HepG2 (cell line): ENCODE measurements around the gene SLC29A2. TPM values are rescaled to one million over a fixed set of nuclear protein-coding genes. Genes with fewer than 3 reads are reported as not detected.

Experiments
- ERF ChIP-seq: IDR thresholded peaks from 2 replicates; pipeline ENCODE4 v1.6.1; 2018; ENCODE audit warnings: missing biosample characterization, missing genetic modification reagents
- HDAC2 ChIP-seq: sonication (generic); formaldehyde crosslinking; IDR thresholded peaks from 2 replicates; pipeline ENCODE4 v1.4.0; 2020; ENCODE audit warnings: missing genetic modification reagents
- MTA3 ChIP-seq: sonication (generic); formaldehyde crosslinking; IDR thresholded peaks from 2 replicates; pipeline ENCODE4 v1.4.0; 2020; ENCODE audit warnings: missing genetic modification reagents
- PHF20 ChIP-seq: sonication (generic); formaldehyde crosslinking; IDR thresholded peaks from 2 replicates; pipeline ENCODE4 v1.5.0; 2020; ENCODE audit warnings: mild to moderate bottlenecking, missing genetic modification reagents
- PITX1 ChIP-seq: sonication (generic); formaldehyde crosslinking; IDR thresholded peaks from 2 replicates; pipeline ENCODE4 v1.5.1; 2020; ENCODE audit warnings: mild to moderate bottlenecking, missing genetic modification reagents
- POLR2AphosphoS2 ChIP-seq: IDR thresholded peaks from 2 replicates; pipeline ENCODE4 v1.6.1; 2011; ENCODE audit warnings: low read depth, low read length, improper control_type of control experiment
- RELA ChIP-seq: sonication (generic); formaldehyde crosslinking; IDR thresholded peaks from 2 replicates; pipeline ENCODE4 v1.4.0; 2020; ENCODE audit warnings: missing genetic modification reagents
- RERE ChIP-seq: IDR thresholded peaks from 2 replicates; pipeline ENCODE4 v1.6.1; 2016; ENCODE audit warnings: low read depth, missing genetic modification reagents, missing compliant biosample characterization
- SMYD3 ChIP-seq: sonication (generic); formaldehyde crosslinking; IDR thresholded peaks from 2 replicates; pipeline ENCODE4 v1.8.1; 2023; ENCODE audit warnings: mild to moderate bottlenecking, missing genetic modification reagents
- TAF1 ChIP-seq: sonication (generic); formaldehyde crosslinking; IDR thresholded peaks from 2 replicates; pipeline ENCODE4 v1.4.0; 2020; ENCODE audit warnings: missing genetic modification reagents
- TRAFD1 ChIP-seq: sonication (generic); formaldehyde crosslinking; IDR thresholded peaks from 2 replicates; pipeline ENCODE4 v1.5.1; 2020; ENCODE audit warnings: missing genetic modification reagents, mild to moderate bottlenecking, borderline replicate concordance
- ZNF33A ChIP-seq: sonication (generic); formaldehyde crosslinking; IDR thresholded peaks from 2 replicates; pipeline ENCODE4 v1.5.1; 2020; ENCODE audit warnings: missing genetic modification reagents, mild to moderate bottlenecking, moderate library complexity, borderline replicate concordance
- ZNF878 ChIP-seq: sonication (generic); formaldehyde crosslinking; IDR thresholded peaks from 2 replicates; pipeline ENCODE4 v1.8.1; 2023; ENCODE audit warnings: mild to moderate bottlenecking, missing genetic modification reagents, moderate library complexity
- polyA plus RNA-seq, 8 experiments: library from polyadenylated mRNA; depleted of rRNA in 3 of 8; stranded (reverse) in 7 of 8; unstranded in 1 of 8; fragments of >200 nt; fragmentation: Illumina TruSeq in 4 of 8; extraction: Trizol in 4 of 8; gene quantifications; 2 replicates each; pipeline versions ENCODE4 v1.2.1 to v1.2.3, GENCODE V29; 2011 to 2016; ENCODE audit warnings: low read depth in 4 of 8, missing spikeins in 1 of 8, mixed read lengths in 1 of 8; ENCODE audit not compliant: insufficient read depth in 1 of 8
- total RNA-seq, 5 experiments: library from RNA; depleted of rRNA; stranded (reverse); fragments of >200 nt; fragmentation: Illumina TruSeq; extraction: Trizol; gene quantifications; 2 replicates each; pipeline ENCODE4 v1.2.3, GENCODE V29; 2016; ENCODE audit warnings: low read depth in 1 of 5
- TF ChIP-seq, protein P1 (sequence below): IDR thresholded peaks from 2 replicates; pipeline ENCODE4 v1.6.1; 2016
- TF ChIP-seq, protein P2 (sequence below): IDR thresholded peaks from 2 replicates; pipeline ENCODE4 v1.6.1; 2012; ENCODE audit warnings: low read length, improper control_type of control experiment
- TF ChIP-seq, protein P3 (sequence below): sonication (generic); formaldehyde crosslinking; IDR thresholded peaks from 2 replicates; pipeline ENCODE4 v1.8.0; 2023; ENCODE audit warnings: mild to moderate bottlenecking, missing genetic modification reagents

SLC29A2 gene
- total and polyA plus RNA-seq, 2 of the 13 experiments (the other 11 are each of a cell fraction or from before 2014, with no cell fraction given), result 0.63 to 0.66 TPM

DNA sequence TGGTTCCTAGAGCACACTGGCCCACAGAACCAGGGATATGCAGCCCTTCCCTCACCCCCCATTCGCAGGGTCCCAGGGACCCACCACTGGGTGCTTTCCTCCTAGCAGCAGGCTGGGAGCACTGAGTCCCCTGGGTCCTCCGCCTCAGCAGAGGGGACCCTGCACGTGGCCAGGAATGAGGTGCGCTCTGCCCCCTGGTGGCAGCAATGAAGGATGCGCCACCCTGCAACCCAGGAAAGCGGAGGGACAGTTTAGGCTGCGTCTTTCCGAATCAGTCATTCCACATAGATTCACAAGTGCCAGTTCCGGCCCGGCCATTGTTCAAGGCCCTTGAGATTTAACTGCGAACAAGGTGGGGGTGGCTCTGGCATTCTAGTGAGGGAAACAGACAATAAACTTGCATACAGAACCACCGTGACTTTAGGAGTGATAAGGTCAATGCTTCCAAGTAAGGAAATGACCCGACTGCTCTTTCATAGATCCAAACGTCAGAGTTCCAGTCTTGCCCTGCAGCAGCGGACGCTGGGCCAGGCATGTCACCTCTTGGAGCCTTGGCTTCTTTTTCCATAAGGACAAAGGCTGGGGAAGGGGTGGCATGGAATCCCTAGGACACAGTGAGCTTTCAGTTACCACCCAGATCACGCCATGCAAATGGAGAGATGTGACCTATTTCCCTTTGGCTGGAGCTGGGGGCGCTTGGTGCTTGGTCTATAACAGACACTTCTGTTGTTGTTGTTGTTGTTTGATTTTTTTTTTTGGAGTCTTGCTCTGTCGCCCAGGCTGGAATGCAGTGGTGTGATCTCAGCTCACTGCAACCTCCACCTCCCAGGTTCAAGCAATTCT lies 43.0 kb downstream of the SLC29A2 start (continued):
- TF ChIP-seq MTA3 (CRISPR knock-in tag) (no peak), PHF20 (0 out of 2 replicates have a peak, but pooled peaks have one; percentile 22), ZNF33A (CRISPR knock-in tag) (no peak), SMYD3 (CRISPR knock-in tag) (0 out of 2 replicates have a peak, but pooled peaks have one; percentile 19), TAF1 (CRISPR knock-in tag) (peak; percentile 50; the same call in 1 of the 2 replicates), POLR2AphosphoS2 (no peak), HDAC2 (CRISPR knock-in tag) (peak; percentile 87), ZNF878 (peak; percentile 64; the same call in 1 of the 2 replicates), PITX1 (CRISPR knock-in tag) (no peak), RELA (0 out of 2 replicates have a peak, but pooled peaks have one; percentile 19), TRAFD1 (0 out of 2 replicates have a peak, but pooled peaks have one; percentile 32), RERE (CRISPR knock-in tag) (no peak), ERF (CRISPR knock-in tag) (peak; percentile 87)
- TF ChIP-seq, protein P1, sequence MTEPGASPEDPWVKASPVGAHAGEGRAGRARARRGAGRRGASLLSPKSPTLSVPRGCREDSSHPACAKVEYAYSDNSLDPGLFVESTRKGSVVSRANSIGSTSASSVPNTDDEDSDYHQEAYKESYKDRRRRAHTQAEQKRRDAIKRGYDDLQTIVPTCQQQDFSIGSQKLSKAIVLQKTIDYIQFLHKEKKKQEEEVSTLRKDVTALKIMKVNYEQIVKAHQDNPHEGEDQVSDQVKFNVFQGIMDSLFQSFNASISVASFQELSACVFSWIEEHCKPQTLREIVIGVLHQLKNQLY, result peak; percentile 88
- TF ChIP-seq, protein P2, sequence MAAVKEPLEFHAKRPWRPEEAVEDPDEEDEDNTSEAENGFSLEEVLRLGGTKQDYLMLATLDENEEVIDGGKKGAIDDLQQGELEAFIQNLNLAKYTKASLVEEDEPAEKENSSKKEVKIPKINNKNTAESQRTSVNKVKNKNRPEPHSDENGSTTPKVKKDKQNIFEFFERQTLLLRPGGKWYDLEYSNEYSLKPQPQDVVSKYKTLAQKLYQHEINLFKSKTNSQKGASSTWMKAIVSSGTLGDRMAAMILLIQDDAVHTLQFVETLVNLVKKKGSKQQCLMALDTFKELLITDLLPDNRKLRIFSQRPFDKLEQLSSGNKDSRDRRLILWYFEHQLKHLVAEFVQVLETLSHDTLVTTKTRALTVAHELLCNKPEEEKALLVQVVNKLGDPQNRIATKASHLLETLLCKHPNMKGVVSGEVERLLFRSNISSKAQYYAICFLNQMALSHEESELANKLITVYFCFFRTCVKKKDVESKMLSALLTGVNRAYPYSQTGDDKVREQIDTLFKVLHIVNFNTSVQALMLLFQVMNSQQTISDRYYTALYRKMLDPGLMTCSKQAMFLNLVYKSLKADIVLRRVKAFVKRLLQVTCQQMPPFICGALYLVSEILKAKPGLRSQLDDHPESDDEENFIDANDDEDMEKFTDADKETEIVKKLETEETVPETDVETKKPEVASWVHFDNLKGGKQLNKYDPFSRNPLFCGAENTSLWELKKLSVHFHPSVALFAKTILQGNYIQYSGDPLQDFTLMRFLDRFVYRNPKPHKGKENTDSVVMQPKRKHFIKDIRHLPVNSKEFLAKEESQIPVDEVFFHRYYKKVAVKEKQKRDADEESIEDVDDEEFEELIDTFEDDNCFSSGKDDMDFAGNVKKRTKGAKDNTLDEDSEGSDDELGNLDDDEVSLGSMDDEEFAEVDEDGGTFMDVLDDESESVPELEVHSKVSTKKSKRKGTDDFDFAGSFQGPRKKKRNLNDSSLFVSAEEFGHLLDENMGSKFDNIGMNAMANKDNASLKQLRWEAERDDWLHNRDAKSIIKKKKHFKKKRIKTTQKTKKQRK, result no peak
- TF ChIP-seq, protein P3, sequence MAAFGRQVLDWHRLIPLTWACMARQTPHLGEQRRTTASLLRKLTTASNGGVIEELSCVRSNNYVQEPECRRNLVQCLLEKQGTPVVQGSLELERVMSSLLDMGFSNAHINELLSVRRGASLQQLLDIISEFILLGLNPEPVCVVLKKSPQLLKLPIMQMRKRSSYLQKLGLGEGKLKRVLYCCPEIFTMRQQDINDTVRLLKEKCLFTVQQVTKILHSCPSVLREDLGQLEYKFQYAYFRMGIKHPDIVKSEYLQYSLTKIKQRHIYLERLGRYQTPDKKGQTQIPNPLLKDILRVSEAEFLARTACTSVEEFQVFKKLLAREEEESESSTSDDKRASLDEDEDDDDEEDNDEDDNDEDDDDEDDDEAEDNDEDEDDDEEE (CRISPR knock-in tag), result peak; percentile 62; the same call in 1 of the 2 replicates
